Colon (tissue), 2 donors: ENCODE data around the gene MGAT4C.
"Not testable (repeated sequence)": the region's sequence is repeated elsewhere in the genome, so short reads cannot be mapped to it uniquely, and the experiment has no call there.

Experiments used
- FAIRE-seq: peaks from 2 replicates; lab custom pipeline; 2012; peaks lifted over from hg19 to GRCh38; lab: Jason Lieb, UNC
- donor health status: control.
- donor health status: control.

The MGAT4C gene

GRCh38 chr12:86256163-86256562 is at the start of gene MGAT4C:
Gene MGAT4C, minus strand, starts transcription at chr12:86256391.
- FAIRE-seq = no peak

GRCh38 chr12:86296396-86296795 is 40.2 kb upstream of the MGAT4C start:
- not testable (repeated sequence) for FAIRE-seq

- no peak for FAIRE-seq
Measured at GRCh38 chr12:86293682-86294240, 37.6 kb upstream of the MGAT4C start.

GRCh38 chr12:86292480-86292879 is 36.3 kb upstream of the MGAT4C start:
- FAIRE-seq = no peak

- no peak for FAIRE-seq
Measured at GRCh38 chr12:86290615-86291014, 34.4 kb upstream of the MGAT4C start.

- FAIRE-seq = no peak
Measured at GRCh38 chr12:86286119-86286518, 29.9 kb upstream of the MGAT4C start.

- FAIRE-seq = no peak
Measured at GRCh38 chr12:86283620-86284019, 27.4 kb upstream of the MGAT4C start.

GRCh38 chr12:86275356-86275755 is 19.2 kb upstream of the MGAT4C start:
- no peak for FAIRE-seq

- no peak for FAIRE-seq
Measured at GRCh38 chr12:86265329-86265695, 9.1 kb upstream of the MGAT4C start.

GRCh38 chr12:86264451-86265328 is 8.5 kb upstream of the MGAT4C start:
- no peak for FAIRE-seq

GRCh38 chr12:86261578-86261977 is 5.4 kb upstream of the MGAT4C start:
- FAIRE-seq = no peak

- FAIRE-seq = no peak
Measured at GRCh38 chr12:86261142-86261541, 5.0 kb upstream of the MGAT4C start.

- FAIRE-seq = no peak
Measured at GRCh38 chr12:86260183-86260582, 4.0 kb upstream of the MGAT4C start.

GRCh38 chr12:86257134-86257533 is 943 bp upstream of the MGAT4C start:
- no peak for FAIRE-seq

GRCh38 chr12:86254399-86255107 is 1.6 kb downstream of the MGAT4C start:
- no peak for FAIRE-seq

GRCh38 chr12:86249851-86250250 is 6.3 kb downstream of the MGAT4C start:
- no peak for FAIRE-seq

- no peak for FAIRE-seq
Measured at GRCh38 chr12:86249276-86249675, 6.9 kb downstream of the MGAT4C start.

GRCh38 chr12:86247871-86248270 is 8.3 kb downstream of the MGAT4C start:
- FAIRE-seq = no peak

GRCh38 chr12:86241600-86241999 is 14.6 kb downstream of the MGAT4C start:
- no peak for FAIRE-seq

GRCh38 chr12:86234316-86234855 is 21.8 kb downstream of the MGAT4C start:
- FAIRE-seq = no peak

- FAIRE-seq = no peak
Measured at GRCh38 chr12:86233126-86233525, 23.1 kb downstream of the MGAT4C start.

- no peak for FAIRE-seq
Measured at GRCh38 chr12:86230516-86231146, 25.6 kb downstream of the MGAT4C start.
